GM19099 (cell line): ENCODE data around the gene DAD1.
A peak's percentile ranks its signal among the peaks of the same experiment; 100 is the strongest.

Source experiments
- POLR2A ChIP-seq: IDR thresholded peaks from 3 replicates; pipeline ENCODE4 v1.6.1; 2011; ENCODE audit warnings: low read depth; ENCODE audit not compliant: insufficient read length; ENCODE audit errors: extremely low read depth

Gene DAD1

DNA sequence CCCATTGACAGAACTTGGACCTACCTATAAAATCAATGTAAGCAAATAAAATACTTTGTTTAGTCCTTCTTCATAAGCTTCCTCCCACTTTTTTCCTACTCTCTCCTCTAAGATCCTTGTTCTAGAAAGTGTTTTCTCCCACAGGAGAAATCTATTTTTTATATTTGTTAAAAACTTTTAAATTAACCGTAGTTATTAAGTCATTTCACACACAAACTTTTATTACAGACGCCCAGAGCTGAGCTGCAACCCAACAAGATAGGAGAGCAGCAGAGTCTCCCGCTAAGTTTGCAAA, 27.7 kb downstream of the DAD1 start:
- TF ChIP-seq POLR2A = no peak

DNA sequence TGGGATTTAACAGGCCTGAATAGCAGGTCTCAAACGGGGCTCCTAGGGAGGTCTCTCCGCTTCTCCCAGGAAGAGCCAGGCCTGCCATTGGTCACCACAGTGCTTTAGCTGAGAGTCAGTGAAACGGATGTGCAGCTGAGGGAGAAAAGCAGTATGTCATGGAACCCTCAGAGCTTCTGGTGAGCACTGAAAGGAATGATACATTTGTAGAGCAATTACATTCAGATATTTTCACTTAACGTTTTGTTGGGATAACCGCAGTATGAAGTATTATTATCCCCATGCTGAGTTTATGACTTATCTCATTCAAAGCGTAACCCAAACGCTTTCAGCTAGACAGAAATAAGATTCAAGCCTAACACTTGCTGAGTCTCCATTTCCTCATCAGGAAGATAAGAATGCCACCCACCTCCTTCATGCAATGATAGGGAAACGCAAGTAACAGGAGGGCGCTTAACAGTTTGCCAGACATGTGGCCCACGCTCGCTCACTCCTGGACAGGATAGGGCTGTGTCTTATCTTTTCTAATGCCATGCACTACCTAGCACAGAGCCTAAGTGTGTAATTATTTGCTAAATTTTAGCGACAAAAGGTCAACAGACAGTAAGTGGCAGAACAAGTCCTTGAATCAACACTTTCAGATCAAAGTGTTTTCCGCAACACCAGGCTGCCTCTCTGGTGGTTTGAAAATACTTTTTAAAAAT, 28.2 kb downstream of the DAD1 start:
- no peak for TF ChIP-seq POLR2A

GRCh38 chr14:22559041-22559440, 30.0 kb downstream of the DAD1 start:
- TF ChIP-seq POLR2A = no peak

DNA sequence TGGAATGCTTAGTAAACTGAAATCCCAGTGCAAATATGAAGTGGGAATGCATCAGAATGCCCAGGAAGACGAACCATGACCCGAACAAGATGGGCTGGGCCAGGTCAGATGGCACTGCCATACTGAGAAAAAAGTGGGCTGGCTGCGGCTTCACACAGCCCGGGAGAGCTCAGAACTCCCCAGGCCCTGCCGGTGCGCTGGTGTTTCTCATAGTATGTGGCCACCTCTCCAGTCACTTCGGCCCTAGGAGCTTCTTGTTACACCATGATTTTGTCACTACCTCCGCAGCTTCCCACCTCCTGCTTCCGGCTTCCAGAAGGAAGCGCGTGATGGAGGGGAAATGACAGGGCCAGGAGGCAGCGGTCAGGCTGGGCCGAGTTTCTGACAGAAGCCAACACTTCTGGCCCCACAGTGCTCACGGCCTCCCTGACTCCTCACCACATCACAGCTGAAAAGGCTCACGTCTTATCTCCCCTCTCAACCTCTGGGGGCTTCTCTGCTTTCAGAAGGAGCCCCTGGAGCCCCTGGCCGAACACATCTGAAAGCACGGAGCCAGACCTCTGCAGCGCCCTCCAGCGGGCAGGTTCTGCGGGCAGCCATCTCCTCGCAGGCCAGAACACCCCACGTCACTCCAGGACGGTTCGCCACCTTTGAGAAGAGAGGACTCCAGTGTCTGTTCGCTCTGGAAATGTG, 30.7 kb downstream of the DAD1 start:
- TF ChIP-seq POLR2A = peak; percentile 20

GRCh38 chr14:22557846-22558220, 31.2 kb downstream of the DAD1 start:
- no peak for TF ChIP-seq POLR2A

DNA sequence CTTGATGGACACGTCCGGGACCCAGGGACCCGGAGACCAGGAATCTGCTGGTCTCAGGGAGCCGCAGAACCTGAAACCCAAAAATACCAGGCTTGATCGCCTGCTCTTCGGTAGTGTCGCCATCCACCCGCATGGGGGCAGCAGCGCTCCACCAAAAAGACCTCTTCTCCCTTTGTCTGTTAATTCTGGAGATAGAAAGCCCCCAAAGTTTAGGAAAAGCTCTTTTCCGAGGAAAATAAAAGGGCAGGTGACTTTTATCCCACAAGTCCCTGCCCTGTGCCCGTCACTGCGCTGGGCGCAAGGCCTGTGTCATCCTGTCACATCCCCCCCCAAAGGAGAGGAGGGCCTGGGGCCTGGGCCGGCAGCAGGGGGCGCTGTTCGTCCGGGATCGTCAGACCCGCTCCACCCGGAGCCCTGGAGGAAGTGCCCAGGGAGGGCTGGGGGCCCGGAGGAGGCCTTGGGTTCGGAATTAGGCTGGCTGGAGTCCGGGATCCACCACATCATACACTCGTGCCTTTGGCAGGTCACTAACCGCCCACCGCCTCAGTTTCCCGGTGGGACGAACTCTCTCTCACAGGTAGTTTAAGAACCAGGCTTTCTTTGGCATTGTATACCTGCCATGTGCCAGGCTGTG, 31.9 kb downstream of the DAD1 start:
- peak; percentile 50 for TF ChIP-seq POLR2A

DNA sequence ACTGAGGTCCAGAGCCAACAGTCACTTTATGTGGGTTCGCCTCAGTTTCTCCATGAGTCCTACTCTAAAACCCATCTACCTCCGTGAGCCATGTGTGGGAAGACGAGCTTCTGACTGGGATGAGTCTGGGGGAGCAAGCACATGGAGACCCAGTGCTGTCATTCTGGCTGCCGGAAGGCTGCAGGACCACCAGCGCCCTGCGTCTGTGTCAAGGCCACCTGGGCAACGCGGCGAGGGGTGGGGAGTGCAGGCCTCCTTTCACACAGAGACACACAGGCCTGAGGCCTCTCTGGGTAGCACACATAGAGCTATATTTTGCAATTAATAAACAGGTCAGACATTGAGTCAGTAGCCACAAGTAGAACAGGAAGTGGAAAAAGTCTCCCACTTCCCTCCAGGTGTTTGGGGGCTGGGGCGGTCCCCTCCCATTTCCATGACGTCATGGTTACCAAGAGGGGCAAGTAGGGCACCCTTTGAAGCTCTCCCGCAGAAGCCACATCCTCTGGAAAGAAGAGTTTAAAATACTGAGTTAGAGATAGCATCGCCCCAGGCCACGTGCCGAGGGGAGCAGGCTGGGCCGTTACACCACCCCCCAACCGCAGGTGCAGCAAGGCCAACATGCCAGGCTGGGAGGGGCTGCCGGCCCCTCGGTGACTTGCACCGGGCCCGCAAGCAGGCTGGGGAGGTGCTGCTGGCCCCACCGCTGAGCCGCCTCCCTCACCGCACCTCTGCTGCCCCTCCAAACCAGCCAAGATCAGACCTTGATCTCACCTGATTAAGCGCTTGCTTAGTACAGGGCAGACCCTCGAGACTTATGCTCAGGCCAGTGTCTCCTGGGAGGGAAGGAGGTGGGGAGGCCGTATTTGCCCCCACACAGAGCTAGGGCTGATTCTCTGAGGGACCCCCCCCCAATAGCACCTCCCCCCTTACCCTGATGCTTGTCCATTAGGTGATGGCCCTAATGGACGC, 32.7 kb downstream of the DAD1 start:
- peak; percentile 56 for TF ChIP-seq POLR2A

- TF ChIP-seq POLR2A = no peak
Measured at GRCh38 chr14:22555384-22556011, 33.5 kb downstream of the DAD1 start.

GRCh38 chr14:22554498-22555383, 34.3 kb downstream of the DAD1 start:
- TF ChIP-seq POLR2A = no peak

DNA sequence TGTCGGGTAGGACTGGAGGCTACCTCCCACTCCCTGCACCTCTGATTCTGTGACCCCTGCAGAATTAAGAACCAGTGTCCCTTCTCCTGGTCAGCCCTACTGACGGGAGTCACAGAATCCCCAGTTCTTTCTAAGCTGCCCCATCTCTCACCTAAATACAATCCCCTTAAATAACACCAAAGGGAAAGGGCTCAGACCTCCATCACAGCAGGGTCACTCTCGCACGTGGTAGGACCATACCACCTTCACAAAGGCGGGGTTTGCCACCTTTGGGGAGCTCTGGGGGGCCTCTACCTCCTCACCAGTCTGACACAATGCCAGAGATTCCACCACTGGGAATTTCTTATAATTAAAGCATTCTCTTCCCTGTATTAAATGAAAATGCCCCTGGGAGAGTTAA, 35.6 kb downstream of the DAD1 start:
- TF ChIP-seq POLR2A = no peak

DNA sequence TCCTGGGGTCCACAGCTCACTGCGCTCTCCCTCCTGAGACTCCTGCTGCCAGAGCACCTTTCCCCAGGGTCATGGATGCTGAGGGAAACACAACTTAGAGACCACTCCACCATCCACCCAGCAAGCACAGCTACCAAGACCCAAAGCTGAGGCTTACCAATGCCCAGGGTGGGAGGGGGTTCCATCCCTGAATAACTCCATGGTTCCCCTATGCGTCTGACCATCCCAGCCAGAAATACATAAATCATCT, 36.3 kb downstream of the DAD1 start:
- TF ChIP-seq POLR2A = no peak

- TF ChIP-seq POLR2A = peak; percentile 21
Measured at GRCh38 chr14:22552001-22552826, 36.8 kb downstream of the DAD1 start.

DNA sequence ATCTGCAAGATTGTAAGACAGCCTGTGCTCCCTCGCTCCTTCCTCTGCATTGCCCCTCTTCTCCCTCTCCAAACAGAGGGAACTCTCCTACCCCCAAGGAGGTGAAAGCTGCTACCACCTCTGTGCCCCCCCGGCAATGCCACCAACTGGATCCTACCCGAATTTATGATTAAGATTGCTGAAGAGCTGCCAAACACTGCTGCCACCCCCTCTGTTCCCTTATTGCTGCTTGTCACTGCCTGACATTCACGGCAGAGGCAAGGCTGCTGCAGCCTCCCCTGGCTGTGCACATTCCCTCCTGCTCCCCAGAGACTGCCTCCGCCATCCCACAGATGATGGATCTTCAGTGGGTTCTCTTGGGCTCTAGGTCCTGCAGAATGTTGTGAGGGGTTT, 37.4 kb downstream of the DAD1 start:
- no peak for TF ChIP-seq POLR2A
